Mesendoderm (in vitro differentiated cells): ENCODE data around the gene BORCS5.

Experiments
- DNase-seq: peaks from one replicate; pipeline ENCODE4 v3.0.0; 2013
- H2AK5ac ChIP-seq: 2 replicates; pipeline ENCODE4 v1.6.1; 2013; ENCODE audit warnings: low read length, inconsistent platforms
- H2BK120ac ChIP-seq: 2 replicates; pipeline ENCODE4 v1.6.1; 2013; ENCODE audit warnings: low read depth, mild to moderate bottlenecking, low read length, moderate library complexity, mixed read lengths
- H2BK15ac ChIP-seq: replicated peaks from 2 replicates; pipeline ENCODE4 v1.6.1; 2013; ENCODE audit warnings: low read depth, mild to moderate bottlenecking, moderate library complexity
- H2BK5ac ChIP-seq: 2 replicates; pipeline ENCODE4 v1.6.1; 2013; ENCODE audit warnings: low read length, inconsistent platforms
- H3K18ac ChIP-seq: 2 replicates; pipeline ENCODE4 v1.6.1; 2013; ENCODE audit warnings: mild to moderate bottlenecking, low read length, mixed read lengths
- H3K23ac ChIP-seq: one replicate; pipeline ENCODE4 v1.6.1; 2013; ENCODE audit warnings: low read length
- H3K27ac ChIP-seq: 2 replicates; pipeline ENCODE4 v1.5.1; 2013; ENCODE audit warnings: low read depth, mild to moderate bottlenecking, inconsistent platforms, low read length, moderate library complexity
- H3K27me3 ChIP-seq: 2 replicates; pipeline ENCODE4 v1.6.1; 2013; ENCODE audit warnings: low read length, control low read depth, mild to moderate bottlenecking, inconsistent platforms; ENCODE audit not compliant: insufficient read depth, poor library complexity
- H3K36me3 ChIP-seq: 2 replicates; pipeline ENCODE4 v1.6.1; 2013; ENCODE audit warnings: low read length, inconsistent platforms; ENCODE audit not compliant: control insufficient read depth, insufficient read depth
- H3K4ac ChIP-seq: one replicate; pipeline ENCODE4 v1.6.1; 2013; ENCODE audit warnings: low read depth, mild to moderate bottlenecking, low read length, moderate library complexity
- H3K4me1 ChIP-seq: 2 replicates; pipeline ENCODE4 v1.6.1; 2013; ENCODE audit warnings: low read depth, low read length, inconsistent platforms; ENCODE audit not compliant: control insufficient read depth
- H3K4me2 ChIP-seq: 2 replicates; pipeline ENCODE4 v1.6.1; 2013; ENCODE audit warnings: low read length
- H3K4me3 ChIP-seq: 2 replicates; pipeline ENCODE4 v1.5.1; 2013; ENCODE audit warnings: mild to moderate bottlenecking, low read length
- H3K56ac ChIP-seq: one replicate; pipeline ENCODE4 v1.6.1; 2013; ENCODE audit warnings: low read length
- H3K79me1 ChIP-seq: 2 replicates; pipeline ENCODE4 v1.6.1; 2013; ENCODE audit warnings: low read length, inconsistent platforms
- H3K79me2 ChIP-seq: 2 replicates; pipeline ENCODE4 v1.6.1; 2013; ENCODE audit warnings: mild to moderate bottlenecking, low read length; ENCODE audit not compliant: control insufficient read depth, insufficient read depth
- H3K9ac ChIP-seq: 2 replicates; pipeline ENCODE4 v1.6.1; 2013; ENCODE audit warnings: low read length, inconsistent platforms
- H4K5ac ChIP-seq: one replicate; pipeline ENCODE4 v1.6.1; 2013; ENCODE audit warnings: low read length
- H4K8ac ChIP-seq: one replicate; pipeline ENCODE4 v1.6.1; 2013; ENCODE audit warnings: low read depth, mild to moderate bottlenecking, control low read depth, low read length, moderate library complexity
- WGBS: extraction: QIAGEN DNeasy Blood & Tissue Kit; methylation state at CpG from one replicate; pipeline ENCODE4 v1.1.7; 2013; ENCODE audit warnings: low lambda C conversion rate, missing lambda C conversion rate; ENCODE audit not compliant: insufficient coverage; ENCODE audit errors: extremely low coverage; 5-methylcytosine and 5-hydroxymethylcytosine counted together

BORCS5 gene

GRCh38 chr12:12387501-12387900 lies 30.6 kb downstream of the BORCS5 start:
- no peak for DNase-seq

GRCh38 chr12:12392413-12392812 lies 35.5 kb downstream of the BORCS5 start:
- Histone ChIP-seq H4K8ac (no peak overlapping the region), H3K4me2 (no peak overlapping the region), H4K5ac (no peak overlapping the region), H3K56ac (no peak overlapping the region), H2AK5ac (no peak overlapping the region), H3K27ac (no peak overlapping the region), H3K4me1 (no peaks in the 10 kb centered on the region), H2BK5ac (no peak overlapping the region), H3K4me3 (no peak overlapping the region), H3K79me2 (no peaks in the 10 kb centered on the region), H3K36me3 (no peaks in the 10 kb centered on the region), H2BK15ac (no peak overlapping the region), H3K9ac (no peak overlapping the region), H3K79me1 (no peaks in the 10 kb centered on the region), H2BK120ac (no peak overlapping the region), H3K4ac (no peak overlapping the region), H3K23ac (no peak overlapping the region), H3K18ac (no peak overlapping the region), H3K27me3 (no peaks in the 10 kb centered on the region)
- DNase-seq = no peak
- no CpG with 5 or more reads among the region's 2 CpGs for WGBS

More at GRCh38 chr12:12387501-12387900, 30.6 kb downstream of the BORCS5 start:
- Histone ChIP-seq H2BK15ac (no peak overlapping the region), H3K4me1 (peaks cover 5% of the 10 kb centered on the region), H3K23ac (no peak overlapping the region), H3K79me2 (no peaks in the 10 kb centered on the region), H3K18ac (no peak overlapping the region), H3K79me1 (no peaks in the 10 kb centered on the region), H3K56ac (no peak overlapping the region), H3K36me3 (no peaks in the 10 kb centered on the region), H3K9ac (no peak overlapping the region), H4K5ac (no peak overlapping the region), H4K8ac (no peak overlapping the region), H2AK5ac (no peak overlapping the region), H2BK5ac (no peak overlapping the region), H3K4ac (no peak overlapping the region), H3K4me3 (no peak overlapping the region), H2BK120ac (no peak overlapping the region), H3K27me3 (no peaks in the 10 kb centered on the region), H3K4me2 (no peak overlapping the region), H3K27ac (no peak overlapping the region)
- no CpG with 5 or more reads among the region's 3 CpGs for WGBS

GRCh38 chr12:12393171-12393570 lies 36.3 kb downstream of the BORCS5 start:
- Histone ChIP-seq H3K9ac (no peak overlapping the region), H3K4me1 (no peaks in the 10 kb centered on the region), H2AK5ac (no peak overlapping the region), H3K4me2 (no peak overlapping the region), H3K27ac (no peak overlapping the region), H3K27me3 (no peaks in the 10 kb centered on the region), H4K5ac (no peak overlapping the region), H3K79me1 (no peaks in the 10 kb centered on the region), H3K23ac (no peak overlapping the region), H4K8ac (no peak overlapping the region), H3K79me2 (no peaks in the 10 kb centered on the region), H3K36me3 (no peaks in the 10 kb centered on the region), H3K4ac (no peak overlapping the region), H2BK15ac (no peak overlapping the region), H3K56ac (no peak overlapping the region), H3K4me3 (no peak overlapping the region), H3K18ac (no peak overlapping the region), H2BK5ac (no peak overlapping the region), H2BK120ac (no peak overlapping the region)
- no peak for DNase-seq
- WGBS = no CpG with 5 or more reads among the region's 2 CpGs

- no peak overlapping the region for H2AK5ac ChIP-seq
- H3K23ac ChIP-seq = no peak overlapping the region
- no peaks in the 10 kb centered on the region for H3K36me3 ChIP-seq
- DNase-seq = no peak
- H3K4me3 ChIP-seq = no peak overlapping the region
- no peak overlapping the region for H3K27ac ChIP-seq
- H4K8ac ChIP-seq = no peak overlapping the region
- no peak overlapping the region for H2BK5ac ChIP-seq
- H3K4ac ChIP-seq = no peak overlapping the region
- no peaks in the 10 kb centered on the region for H3K79me2 ChIP-seq
- WGBS = no CpG with 5 or more reads among the region's 4 CpGs
- no peaks in the 10 kb centered on the region for H3K79me1 ChIP-seq
- no peaks in the 10 kb centered on the region for H3K27me3 ChIP-seq
- no peak overlapping the region for H4K5ac ChIP-seq
- H2BK15ac ChIP-seq = no peak overlapping the region
- H3K9ac ChIP-seq = no peak overlapping the region
- H3K56ac ChIP-seq = no peak overlapping the region
- no peak overlapping the region for H2BK120ac ChIP-seq
- no peak overlapping the region for H3K4me2 ChIP-seq
- H3K18ac ChIP-seq = no peak overlapping the region
- no peaks in the 10 kb centered on the region for H3K4me1 ChIP-seq
These were observed 39.8 kb downstream of the BORCS5 start for GRCh38 chr12:12396694-12397093.

GRCh38 chr12:12397184-12397583 lies 40.3 kb downstream of the BORCS5 start:
- no peaks in the 10 kb centered on the region for H3K27me3 ChIP-seq
- no peaks in the 10 kb centered on the region for H3K36me3 ChIP-seq
- no peak overlapping the region for H2BK120ac ChIP-seq
- no peak overlapping the region for H2BK5ac ChIP-seq
- H4K5ac ChIP-seq = no peak overlapping the region
- H3K79me1 ChIP-seq = no peaks in the 10 kb centered on the region
- H3K18ac ChIP-seq = no peak overlapping the region
- H3K79me2 ChIP-seq = no peaks in the 10 kb centered on the region
- H3K9ac ChIP-seq = no peak overlapping the region
- no peak for DNase-seq
- whole genome bisulfite sequencing = no CpG with 5 or more reads among the region's 5 CpGs
- no peak overlapping the region for H3K56ac ChIP-seq
- H3K4me1 ChIP-seq = no peaks in the 10 kb centered on the region
- H2BK15ac ChIP-seq = no peak overlapping the region
- no peak overlapping the region for H3K4me2 ChIP-seq
- no peak overlapping the region for H3K23ac ChIP-seq
- H3K27ac ChIP-seq = no peak overlapping the region
- no peak overlapping the region for H3K4me3 ChIP-seq
- H4K8ac ChIP-seq = no peak overlapping the region
- no peak overlapping the region for H2AK5ac ChIP-seq
- H3K4ac ChIP-seq = no peak overlapping the region

GRCh38 chr12:12398026-12398859 lies 41.4 kb downstream of the BORCS5 start:
- Histone ChIP-seq H3K56ac (no peak overlapping the region), H3K4ac (no peak overlapping the region), H2AK5ac (no peak overlapping the region), H3K9ac (no peak overlapping the region), H3K27me3 (no peaks in the 10 kb centered on the region), H3K23ac (no peak overlapping the region), H2BK120ac (no peak overlapping the region), H3K79me1 (no peaks in the 10 kb centered on the region), H3K36me3 (no peaks in the 10 kb centered on the region), H2BK5ac (no peak overlapping the region), H3K4me1 (no peaks in the 10 kb centered on the region), H4K5ac (no peak overlapping the region), H3K27ac (no peak overlapping the region), H3K79me2 (no peaks in the 10 kb centered on the region), H4K8ac (no peak overlapping the region), H2BK15ac (no peak overlapping the region), H3K4me3 (no peak overlapping the region), H3K18ac (no peak overlapping the region), H3K4me2 (no peak overlapping the region)
- DNase-seq = no peak
- no CpG with 5 or more reads among the region's 7 CpGs for WGBS
